IMR-90 (cell line): ENCODE results near the gene PEF1. TPM values are rescaled to one million over a fixed set of nuclear protein-coding genes. Genes with fewer than 3 reads are reported as not detected.

Experiments used
- ATAC-seq: fragments of 200-7000 bp; cut with Tn5 transposase; 2 replicates; pipeline ENCODE4 v1.9.1; 2020; ENCODE audit warnings: low read depth, mild to moderate bottlenecking, moderate library complexity
- BruUV-seq: library from RNA; stranded (reverse); fragments of 400-500 nt; replicated peaks from 2 replicates; lab custom pipeline; 2021; lab: Mats Ljungman, UMichigan
- CTCF ChIA-PET: fragments of 300-600 bp; formaldehyde crosslinking; extraction: SDS; loops from one replicate; lab custom pipeline; 2021; ENCODE audit warnings: antibody characterized with exemption; lab: Yijun Ruan, JAX
- POLR2A ChIA-PET: fragments of 300-600 bp; sonication (Branson Sonifier 250); formaldehyde crosslinking; loops from one replicate; lab custom pipeline; 2022; ENCODE audit warnings: antibody characterized with exemption; ENCODE audit not compliant: unreplicated experiment; lab: Charles Lee
- DNase-seq: peaks from one replicate; pipeline ENCODE4 v3.0.0; 2013
- H2AFZ ChIP-seq: replicated peaks from 2 replicates; pipeline ENCODE3; 2013; ENCODE audit warnings: low read length, mild to moderate bottlenecking; ENCODE audit not compliant: poor library complexity
- H2AK5ac ChIP-seq: 2 replicates; pipeline ENCODE4 v1.6.1; 2013; ENCODE audit warnings: low read depth, low read length, inconsistent platforms
- H2AK9ac ChIP-seq: replicated peaks from 2 replicates; pipeline ENCODE3; 2013; ENCODE audit warnings: mild to moderate bottlenecking, low read depth, low read length, moderate library complexity; ENCODE audit not compliant: poor library complexity
- H2BK120ac ChIP-seq: 2 replicates; pipeline ENCODE4 v1.6.1; 2013; ENCODE audit warnings: low read depth, low read length, inconsistent platforms
- H2BK15ac ChIP-seq: 3 replicates; pipeline ENCODE4 v1.6.1; 2013; ENCODE audit warnings: low read depth, low read length, inconsistent platforms
- H2BK20ac ChIP-seq: 2 replicates; pipeline ENCODE4 v1.6.1; 2013; ENCODE audit warnings: low read depth, mild to moderate bottlenecking, inconsistent platforms, low read length, moderate library complexity
- H2BK5ac ChIP-seq: 2 replicates; pipeline ENCODE4 v1.6.1; 2013; ENCODE audit warnings: mild to moderate bottlenecking, low read depth, low read length, inconsistent platforms; ENCODE audit not compliant: poor library complexity, severe bottlenecking
- H3K14ac ChIP-seq: replicated peaks from 2 replicates; pipeline ENCODE4 v1.6.1; 2013; ENCODE audit warnings: low read depth, low read length, inconsistent platforms
- H3K18ac ChIP-seq: 2 replicates; pipeline ENCODE4 v1.6.1; 2013; ENCODE audit warnings: low read depth, low read length, control low read depth
- H3K23ac ChIP-seq: 2 replicates; pipeline ENCODE4 v1.6.1; 2013; ENCODE audit warnings: low read depth, low read length, inconsistent platforms
- H3K27ac ChIP-seq: 2 replicates; pipeline ENCODE4 v1.5.1; 2013; ENCODE audit warnings: mild to moderate bottlenecking, control low read depth, low read length; ENCODE audit not compliant: insufficient read depth
- H3K27me3 ChIP-seq: 2 replicates; pipeline ENCODE4 v1.6.1; 2013; ENCODE audit warnings: low read length; ENCODE audit not compliant: control insufficient read depth, insufficient read depth
- H3K36me3 ChIP-seq: 2 replicates; pipeline ENCODE4 v1.6.1; 2013; ENCODE audit warnings: low read length, mixed read lengths; ENCODE audit not compliant: control insufficient read depth, insufficient read depth
- H3K4ac ChIP-seq: 2 replicates; pipeline ENCODE4 v1.6.1; 2013; ENCODE audit warnings: low read depth, low read length, inconsistent platforms
- H3K4me1 ChIP-seq: 2 replicates; pipeline ENCODE4 v1.6.1; 2013; ENCODE audit warnings: low read length, mixed read lengths; ENCODE audit not compliant: control insufficient read depth, insufficient read depth
- H3K4me2 ChIP-seq: 2 replicates; pipeline ENCODE4 v1.6.1; 2013; ENCODE audit warnings: low read depth, mild to moderate bottlenecking, control low read depth, low read length, moderate library complexity
- H3K4me3 ChIP-seq: 2 replicates; pipeline ENCODE4 v1.5.1; 2013; ENCODE audit warnings: low read depth, mild to moderate bottlenecking, control low read depth, low read length, moderate library complexity; ENCODE audit not compliant: insufficient read depth
- H3K56ac ChIP-seq: 2 replicates; pipeline ENCODE4 v1.6.1; 2013; ENCODE audit warnings: low read length, inconsistent platforms; ENCODE audit not compliant: insufficient read depth; ENCODE audit errors: extremely low read depth
- H3K79me1 ChIP-seq, 2 experiments: 2 replicates each; pipeline ENCODE4 v1.6.1; 2013; ENCODE audit warnings: low read length in 2 of 2, inconsistent platforms in 1 of 2, low read depth in 1 of 2
- H3K9ac ChIP-seq: 2 replicates; pipeline ENCODE4 v1.6.1; 2013; ENCODE audit warnings: low read depth, low read length, control low read depth
- H3K9me1 ChIP-seq: 2 replicates; pipeline ENCODE4 v1.6.1; 2013; ENCODE audit warnings: low read length, inconsistent platforms; ENCODE audit not compliant: insufficient read depth
- H3K9me3 ChIP-seq: 2 replicates; pipeline ENCODE4 v1.6.1; 2013; ENCODE audit warnings: low read length; ENCODE audit not compliant: control insufficient read depth, insufficient read depth
- H4K20me1 ChIP-seq: 2 replicates; pipeline ENCODE4 v1.6.1; 2013; ENCODE audit warnings: low read length, inconsistent platforms; ENCODE audit not compliant: insufficient read depth
- H4K5ac ChIP-seq: 2 replicates; pipeline ENCODE4 v1.6.1; 2013; ENCODE audit warnings: mild to moderate bottlenecking, low read depth, low read length, control low read depth
- H4K8ac ChIP-seq, 2 experiments: 2 replicates each; pipeline ENCODE4 v1.6.1; 2013; ENCODE audit warnings: low read depth in 2 of 2, low read length in 2 of 2, control low read depth in 1 of 2, inconsistent platforms in 1 of 2
- H4K91ac ChIP-seq: 2 replicates; pipeline ENCODE4 v1.6.1; 2013; ENCODE audit warnings: low read depth, low read length, inconsistent platforms; ENCODE audit not compliant: insufficient read depth
- BHLHE40 ChIP-seq: fragments of 150-350 bp; IDR thresholded peaks from 2 replicates; pipeline ENCODE4 v1.6.1; 2016; ENCODE audit warnings: mild to moderate bottlenecking, low read depth, low read length
- ELK1 ChIP-seq: fragments of 150-350 bp; IDR thresholded peaks from 2 replicates; pipeline ENCODE4 v1.6.1; 2016; ENCODE audit warnings: low read depth, mild to moderate bottlenecking, low read length, moderate library complexity, borderline replicate concordance
- FOS ChIP-seq: fragments of 150-350 bp; IDR thresholded peaks from 2 replicates; pipeline ENCODE4 v1.6.1; 2016; ENCODE audit warnings: low read depth, low read length
- MAFK ChIP-seq: IDR thresholded peaks from 2 replicates; pipeline ENCODE4 v1.6.1; 2012; ENCODE audit warnings: low read depth, low read length, improper control_type of control experiment
- MAZ ChIP-seq: IDR thresholded peaks from 2 replicates; pipeline ENCODE4 v1.6.1; 2012; ENCODE audit warnings: low read depth, mild to moderate bottlenecking, low read length, improper control_type of control experiment, moderate library complexity, borderline replicate concordance
- MXI1 ChIP-seq: IDR thresholded peaks from 2 replicates; pipeline ENCODE4 v1.6.1; 2012; ENCODE audit warnings: low read depth, mild to moderate bottlenecking, low read length, moderate library complexity, borderline replicate concordance
- NFE2L2 ChIP-seq: fragments of 150-350 bp; IDR thresholded peaks from 2 replicates; pipeline ENCODE4 v1.6.1; 2016; ENCODE audit warnings: low read depth, mild to moderate bottlenecking, low read length
- POLR2A ChIP-seq: IDR thresholded peaks from 2 replicates; pipeline ENCODE4 v1.6.1; 2012; ENCODE audit warnings: mild to moderate bottlenecking, low read depth, low read length
- RAD21 ChIP-seq: IDR thresholded peaks from 2 replicates; pipeline ENCODE4 v1.6.1; 2012; ENCODE audit warnings: low read length, improper control_type of control experiment
- RCOR1 ChIP-seq: IDR thresholded peaks from 2 replicates; pipeline ENCODE4 v1.6.1; 2012; ENCODE audit warnings: mild to moderate bottlenecking, low read length, improper control_type of control experiment; ENCODE audit not compliant: insufficient replicate concordance
- SMC3 ChIP-seq: fragments of 150-350 bp; IDR thresholded peaks from 2 replicates; pipeline ENCODE4 v1.6.1; 2016; ENCODE audit warnings: low read depth, mild to moderate bottlenecking, antibody characterized with exemption, low read length, moderate library complexity
- WGBS, 2 experiments: methylation state at CpG; one replicate each; pipeline versions ENCODE4 v1.1.5 to v1.1.7; 2013; ENCODE audit warnings: missing lambda C conversion rate in 2 of 2; ENCODE audit not compliant: insufficient read length in 1 of 2; ENCODE audit errors: extremely low coverage in 2 of 2; 5-methylcytosine and 5-hydroxymethylcytosine counted together
- dilution Hi-C: fragments of 300-500 bp; cut with HindIII; formaldehyde crosslinking; loops from one replicate; pipeline ENCODE4 v1.14.3; 2018; ENCODE audit warnings: low sequenced_read_pairs; ENCODE audit not compliant: unreplicated experiment
- in situ Hi-C: fragments of 300-500 bp; cut with MboI; formaldehyde crosslinking; loops from 3 replicates; pipeline ENCODE4 v1.14.3; 2019; ENCODE audit warnings: low sequenced_read_pairs, inconsistent platforms, mixed read lengths
- intact Hi-C: fragments of 100-400 bp; cut with micrococcal nuclease; formaldehyde crosslinking; loops from 2 replicates; pipeline ENCODE4 v1.10.0; 2022
- polyA plus RNA-seq, 3 experiments: library from polyadenylated mRNA; depleted of rRNA; stranded (reverse); fragments of >200 nt; gene quantifications; 2 replicates each; pipeline ENCODE4 v1.2.3, GENCODE V29; 2012; ENCODE audit warnings: low replicate concordance in 1 of 3
- total RNA-seq: library from RNA; depleted of rRNA; stranded (reverse); fragments of >200 nt; gene quantifications from 2 replicates; pipeline ENCODE4 v1.2.3, GENCODE V29; 2012

Gene PEF1
- total and polyA plus RNA-seq, 2 of the 4 experiments (the other 2 are of a cell fraction) = 84.2 to 104 TPM

GRCh38 chr1:31653717-31654473 lies 9.2 kb upstream of the PEF1 start:
- ChIA-PET CTCF (no interaction called here), POLR2A (no interaction called here)
- Histone ChIP-seq H2AK5ac (no peak overlapping the region), H3K56ac (no peak overlapping the region), H3K4me1 (no peaks in the 10 kb centered on the region), H3K9me1 (no peaks in the 10 kb centered on the region), H2AK9ac (no peak overlapping the region), H3K27me3 (no peaks in the 10 kb centered on the region), H4K5ac (no peak overlapping the region), H3K18ac (no peak overlapping the region), H2BK120ac (no peak overlapping the region), H2BK15ac (no peak overlapping the region), H4K20me1 (no peaks in the 10 kb centered on the region), H3K4me2 (no peak overlapping the region), H4K91ac (no peak overlapping the region), H3K14ac (no peak overlapping the region), H3K4ac (no peak overlapping the region), H3K23ac (no peak overlapping the region), H2BK5ac (no peak overlapping the region), H4K8ac (no peak overlapping the region), H3K79me1 (no peaks in the 10 kb centered on the region), H3K36me3 (peaks cover 62% of the 10 kb centered on the region), H3K9ac (no peak overlapping the region), H3K27ac (no peak overlapping the region), H3K4me3 (no peak overlapping the region), H3K9me3 (no peaks in the 10 kb centered on the region), H2AFZ (no peak overlapping the region), H2BK20ac (no peak overlapping the region)
- ATAC-seq = no peak
- in situ Hi-C loops (no loop called here), dilution Hi-C loops (no loop called here), intact Hi-C loops (no loop called here)
- WGBS, 2 experiments = 90% methylated on average over 4 of the region's 12 CpGs; no CpG with 5 or more reads in 1 of the 2 experiments
- no TSS peak for BruUV-seq
- no peak for TF ChIP-seq FOS
- TF ChIP-seq NFE2L2 = no peak
- TF ChIP-seq RCOR1 = no peak
- TF ChIP-seq SMC3 = no peak
- TF ChIP-seq MAZ = no peak
- no peak for TF ChIP-seq MAFK
- TF ChIP-seq ELK1 = no peak
- TF ChIP-seq MXI1 = no peak
- no peak for TF ChIP-seq BHLHE40
- TF ChIP-seq RAD21 = no peak
- TF ChIP-seq POLR2A = no peak
- DNase-seq = no peak
